ENCODE results near the gene ITPR1.

DNA sequence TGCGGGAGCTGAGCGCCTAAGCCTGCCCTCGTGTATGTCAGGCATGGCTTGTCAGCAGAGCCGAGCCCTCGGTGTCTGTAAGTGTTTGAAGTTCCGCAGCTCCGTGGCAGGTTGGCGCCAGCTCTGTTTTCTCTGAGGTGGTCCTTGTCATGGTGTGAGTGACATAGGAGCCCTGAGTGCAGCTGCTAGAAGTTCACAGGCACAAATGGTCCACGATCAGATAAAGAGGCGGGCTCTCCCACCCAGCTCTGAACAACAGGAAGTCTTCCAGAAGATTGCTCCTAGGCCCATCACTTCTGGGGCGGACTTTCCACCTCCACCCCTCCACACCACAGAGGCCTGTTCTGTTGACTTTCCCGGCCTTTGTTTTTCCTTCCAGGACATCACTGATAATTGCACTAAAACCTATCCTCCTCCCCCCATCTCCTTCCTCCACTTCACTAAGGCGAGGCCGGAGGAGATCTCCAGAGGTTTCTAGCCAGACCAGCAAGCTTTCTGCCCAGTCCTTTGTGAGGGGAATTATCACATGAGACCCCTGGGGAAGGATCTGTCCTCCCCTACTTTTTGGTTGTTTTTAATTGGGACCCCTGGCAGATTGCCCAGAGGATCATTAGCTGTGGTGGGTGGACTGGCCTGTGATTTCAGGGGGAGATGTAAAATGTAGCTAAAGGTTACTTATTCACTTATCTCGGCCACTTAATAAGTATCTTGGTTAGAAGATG, 19.9 kb downstream of the ITPR1 start:
- TF ChIP-seq, protein P1, sequence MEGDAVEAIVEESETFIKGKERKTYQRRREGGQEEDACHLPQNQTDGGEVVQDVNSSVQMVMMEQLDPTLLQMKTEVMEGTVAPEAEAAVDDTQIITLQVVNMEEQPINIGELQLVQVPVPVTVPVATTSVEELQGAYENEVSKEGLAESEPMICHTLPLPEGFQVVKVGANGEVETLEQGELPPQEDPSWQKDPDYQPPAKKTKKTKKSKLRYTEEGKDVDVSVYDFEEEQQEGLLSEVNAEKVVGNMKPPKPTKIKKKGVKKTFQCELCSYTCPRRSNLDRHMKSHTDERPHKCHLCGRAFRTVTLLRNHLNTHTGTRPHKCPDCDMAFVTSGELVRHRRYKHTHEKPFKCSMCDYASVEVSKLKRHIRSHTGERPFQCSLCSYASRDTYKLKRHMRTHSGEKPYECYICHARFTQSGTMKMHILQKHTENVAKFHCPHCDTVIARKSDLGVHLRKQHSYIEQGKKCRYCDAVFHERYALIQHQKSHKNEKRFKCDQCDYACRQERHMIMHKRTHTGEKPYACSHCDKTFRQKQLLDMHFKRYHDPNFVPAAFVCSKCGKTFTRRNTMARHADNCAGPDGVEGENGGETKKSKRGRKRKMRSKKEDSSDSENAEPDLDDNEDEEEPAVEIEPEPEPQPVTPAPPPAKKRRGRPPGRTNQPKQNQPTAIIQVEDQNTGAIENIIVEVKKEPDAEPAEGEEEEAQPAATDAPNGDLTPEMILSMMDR (IDR thresholded peaks at IDR 0.05; ENCODE audit: insufficient read depth, low read depth, low read length), result no peak
- no peak for TF ChIP-seq EZH2 (IDR thresholded peaks at IDR 0.05; ENCODE audit: insufficient read depth, low read length)
